HG02943 (cell line): ENCODE measurements around the gene DHH.

Source experiments
- ATAC-seq: cut with Tn5 transposase; IDR thresholded peaks from one replicate; pipeline ENCODE4 v1.9.1; 2021; ENCODE audit warnings: mild to moderate bottlenecking, low read depth, moderate library complexity; ENCODE audit not compliant: unreplicated experiment

Gene DHH

DNA sequence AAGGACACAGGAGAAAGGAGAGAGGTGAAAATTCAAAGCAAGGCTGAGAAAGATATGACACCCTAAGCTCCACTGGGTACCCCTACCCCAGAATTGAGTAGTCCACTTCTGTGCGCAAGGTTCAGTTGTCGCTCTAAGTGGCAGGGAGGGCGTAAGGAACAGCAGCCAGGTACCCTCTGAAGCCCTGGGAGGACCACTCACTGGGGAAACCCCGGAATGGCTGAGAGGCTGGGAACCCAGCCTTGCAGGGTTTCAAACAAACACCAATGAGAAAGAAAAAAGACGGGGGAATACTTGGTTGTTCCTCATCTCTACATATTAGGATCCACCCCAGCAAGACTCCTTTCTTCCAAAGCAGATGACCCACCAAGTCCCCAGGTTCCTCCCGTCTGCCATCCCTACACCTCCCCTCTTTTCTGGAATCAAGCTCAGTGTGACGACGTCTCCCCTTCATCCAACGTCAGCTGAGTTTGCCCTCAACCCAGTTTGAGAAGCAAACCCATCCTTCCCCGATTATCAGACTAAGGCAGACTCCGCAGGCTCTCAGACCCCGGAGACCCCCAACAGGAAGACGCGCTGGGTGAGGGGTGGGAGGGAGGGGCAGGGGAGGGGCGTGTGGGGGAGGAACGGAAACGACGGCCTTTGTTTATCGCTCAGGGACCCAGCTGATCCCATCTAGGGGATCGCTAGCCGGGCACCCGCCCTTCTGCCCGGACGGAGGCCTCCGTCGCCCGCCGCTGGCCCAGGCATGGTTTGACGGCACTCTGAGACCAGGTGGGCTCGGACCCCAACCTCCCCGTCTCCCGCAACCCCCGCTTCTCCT, 15.3 kb upstream of the DHH start:
- ATAC-seq, result no peak

DNA sequence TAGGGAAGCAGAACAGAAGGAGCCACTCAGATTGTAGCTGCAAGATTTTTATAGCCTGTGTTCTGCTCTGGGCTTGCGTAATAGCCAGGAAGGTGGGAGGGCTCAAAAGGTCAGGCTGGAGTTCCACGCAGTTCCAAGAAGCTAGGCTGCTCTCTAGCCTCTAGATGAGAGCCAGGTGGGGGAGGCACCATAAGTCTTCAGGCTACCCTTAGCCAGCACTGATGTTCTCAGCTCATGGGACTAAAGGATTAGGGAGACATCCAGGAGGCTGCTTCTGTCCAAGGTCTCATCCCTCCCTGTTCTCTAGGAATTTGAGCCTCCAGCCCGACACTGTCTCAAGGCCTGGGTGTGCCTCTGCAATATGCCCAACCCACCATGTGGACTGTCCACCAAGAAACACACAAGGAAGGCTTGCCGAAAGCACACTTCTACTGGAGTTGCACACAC, 14.4 kb upstream of the DHH start:
- no peak for ATAC-seq

DNA sequence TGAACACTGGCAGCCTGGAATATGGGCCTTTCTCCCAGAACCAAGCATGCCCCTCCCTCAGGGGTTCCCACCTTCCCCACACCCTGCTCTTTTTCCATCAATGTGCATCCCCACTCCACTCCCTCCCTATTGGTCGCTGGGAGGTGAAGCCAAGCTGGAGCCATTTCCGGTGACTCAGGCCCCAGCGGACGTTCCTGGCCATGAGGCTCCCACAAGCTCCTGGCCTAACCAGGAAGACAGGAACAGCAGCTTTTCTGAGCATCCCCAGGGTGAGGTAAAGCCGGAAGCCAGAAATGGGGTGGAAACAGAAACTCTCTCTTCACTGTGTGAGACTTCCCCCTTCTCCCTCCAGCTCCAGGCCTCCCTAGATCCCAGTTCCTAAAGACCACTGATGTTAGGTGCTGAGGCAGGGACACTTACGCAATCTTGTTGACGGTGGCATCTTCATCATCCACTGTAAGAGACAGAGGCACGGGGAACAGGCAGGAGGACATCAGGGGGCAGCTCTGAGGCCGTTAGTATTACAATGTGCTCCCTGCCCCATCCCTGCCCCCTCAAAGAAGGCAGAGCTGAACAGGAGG, 11.0 kb upstream of the DHH start:
- no peak for ATAC-seq

DNA sequence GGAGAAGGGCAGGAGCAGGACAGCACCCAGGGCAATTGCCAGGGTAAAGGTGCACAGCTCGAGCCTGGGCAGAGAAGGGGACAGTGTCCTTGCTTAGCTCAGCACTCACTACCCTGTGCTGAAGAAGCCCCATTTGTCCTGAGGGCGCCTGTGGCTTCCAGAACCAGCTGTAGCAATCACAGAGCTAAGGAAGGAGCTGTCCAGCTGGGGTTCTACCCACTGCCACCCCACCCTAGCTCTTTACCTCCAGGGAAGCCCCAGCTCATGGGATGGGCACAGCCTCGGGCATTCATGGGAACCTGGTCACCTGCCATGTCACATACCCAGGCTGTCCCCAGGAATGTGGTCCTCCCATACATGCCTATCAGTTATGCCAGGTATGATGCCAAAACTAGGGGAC, 10.2 kb upstream of the DHH start:
- no peak for ATAC-seq

DNA sequence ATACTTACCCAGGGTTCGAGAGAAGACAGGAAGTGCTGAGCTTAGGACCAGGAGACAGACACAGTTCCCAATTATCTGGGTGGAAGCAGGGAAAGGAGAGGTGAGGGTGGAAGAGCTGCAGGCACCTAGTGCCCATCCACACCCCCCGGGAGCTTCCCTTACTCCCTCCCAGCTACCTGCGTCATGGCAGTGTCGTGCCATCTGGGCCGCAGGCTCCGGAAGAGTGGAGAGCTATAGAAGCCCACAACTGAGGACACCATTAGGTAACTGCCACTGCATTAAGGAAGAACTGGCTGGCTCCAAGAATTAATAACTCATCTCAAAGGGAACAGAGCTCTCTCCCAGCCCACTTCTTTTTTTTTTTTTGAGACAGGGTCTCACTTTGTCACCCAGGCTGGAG, 5.8 kb upstream of the DHH start:
- ATAC-seq, result no peak

DNA sequence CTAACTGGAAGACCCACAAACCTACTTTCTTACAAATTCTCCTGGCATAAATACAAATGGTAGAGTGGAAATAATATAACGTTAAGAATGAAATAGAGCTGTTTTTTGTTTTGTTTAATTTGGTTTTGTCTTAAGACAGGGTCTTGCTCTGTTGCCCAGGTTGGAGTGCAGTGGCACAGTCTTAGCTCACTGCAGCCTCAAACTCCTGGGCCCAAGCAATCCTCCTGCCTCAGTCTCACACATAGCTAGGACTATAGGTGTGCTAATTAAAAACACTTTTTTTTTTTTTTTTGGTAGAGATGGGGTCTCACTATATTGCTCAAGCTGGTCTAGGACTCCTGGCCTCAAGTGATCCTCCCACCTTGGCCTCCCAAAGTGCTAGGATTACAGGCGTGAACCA, 4.1 kb upstream of the DHH start:
- ATAC-seq, result no peak

DNA sequence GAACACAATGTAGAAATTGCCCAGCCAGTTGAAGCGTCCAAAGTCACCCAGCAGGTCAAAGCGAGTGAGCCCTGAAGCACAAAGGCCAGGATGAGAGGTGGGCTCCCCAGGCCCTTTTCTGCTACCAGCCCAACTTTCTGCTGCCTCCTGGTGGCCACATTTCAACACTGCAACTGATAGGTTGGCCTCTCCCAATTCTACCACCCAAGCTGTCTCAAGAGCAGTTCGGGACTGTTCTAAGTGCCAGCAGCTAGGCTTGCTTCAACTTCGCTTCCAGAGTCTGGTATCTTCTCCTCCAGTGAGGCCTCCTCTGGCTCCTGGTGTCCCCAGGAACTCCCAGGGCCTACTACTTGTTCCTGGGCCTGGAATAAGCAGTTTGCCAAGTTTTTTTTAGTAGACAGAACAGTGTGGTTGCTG, 3.4 kb upstream of the DHH start:
- no peak for ATAC-seq

DNA sequence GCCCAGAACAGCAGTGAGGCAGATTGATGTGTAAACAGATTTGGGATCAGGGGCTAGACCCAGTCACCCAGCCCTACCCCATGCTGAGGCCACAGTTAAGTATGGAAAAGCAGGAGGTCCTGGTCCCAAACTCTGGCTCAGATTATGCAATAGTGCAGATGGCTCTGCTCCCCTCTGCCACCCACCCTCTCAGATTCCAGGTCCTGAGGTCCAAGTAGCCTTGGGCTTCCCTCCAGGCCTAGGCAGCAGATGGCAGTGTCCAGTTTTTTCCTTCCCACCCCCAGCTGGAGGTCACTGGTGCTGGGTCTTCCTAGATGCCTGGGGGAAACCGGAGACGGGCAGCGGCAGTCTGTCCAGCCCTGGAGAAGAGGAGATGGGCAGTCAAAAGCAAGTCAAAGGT, 2.8 kb upstream of the DHH start:
- no peak for ATAC-seq

DNA sequence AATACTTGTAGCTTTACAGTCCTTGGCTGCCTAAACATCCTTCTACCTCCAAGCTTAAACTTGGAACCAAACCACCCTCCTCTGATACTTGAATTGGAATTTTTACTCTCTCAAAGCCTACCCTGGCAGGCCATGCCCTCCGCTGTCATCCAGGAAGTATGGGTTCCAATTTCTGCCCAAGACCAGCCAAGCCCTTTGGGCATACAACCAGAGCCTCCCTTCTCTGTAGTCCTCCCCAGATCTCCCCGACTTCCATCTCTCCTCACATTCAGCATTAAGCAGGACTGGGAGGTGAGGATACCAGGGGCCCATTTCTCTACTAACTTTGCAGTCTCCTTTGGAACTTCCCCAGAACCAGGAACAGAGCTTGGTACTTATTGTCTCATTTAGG, 369 bp upstream of the DHH start:
- no peak for ATAC-seq

DNA sequence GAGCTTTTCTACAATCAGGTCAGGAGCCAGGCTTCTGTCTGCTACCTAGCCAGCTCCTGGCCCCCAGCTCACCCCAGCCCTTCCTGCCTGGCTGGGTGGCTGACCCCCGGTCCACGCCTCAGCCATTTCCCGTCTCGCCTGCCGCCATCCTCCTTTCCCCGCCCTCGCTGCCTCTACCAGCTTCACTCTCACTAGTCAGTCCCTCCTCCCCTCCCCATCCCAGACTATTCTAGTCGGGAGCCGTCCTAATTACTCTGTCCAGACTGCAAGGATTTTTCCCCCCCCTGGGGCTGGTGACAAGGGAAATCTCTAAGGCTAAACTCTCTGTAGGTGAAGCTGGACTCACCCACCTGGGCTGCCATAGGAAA, 825 bp downstream of the DHH start:
- no peak for ATAC-seq

DNA sequence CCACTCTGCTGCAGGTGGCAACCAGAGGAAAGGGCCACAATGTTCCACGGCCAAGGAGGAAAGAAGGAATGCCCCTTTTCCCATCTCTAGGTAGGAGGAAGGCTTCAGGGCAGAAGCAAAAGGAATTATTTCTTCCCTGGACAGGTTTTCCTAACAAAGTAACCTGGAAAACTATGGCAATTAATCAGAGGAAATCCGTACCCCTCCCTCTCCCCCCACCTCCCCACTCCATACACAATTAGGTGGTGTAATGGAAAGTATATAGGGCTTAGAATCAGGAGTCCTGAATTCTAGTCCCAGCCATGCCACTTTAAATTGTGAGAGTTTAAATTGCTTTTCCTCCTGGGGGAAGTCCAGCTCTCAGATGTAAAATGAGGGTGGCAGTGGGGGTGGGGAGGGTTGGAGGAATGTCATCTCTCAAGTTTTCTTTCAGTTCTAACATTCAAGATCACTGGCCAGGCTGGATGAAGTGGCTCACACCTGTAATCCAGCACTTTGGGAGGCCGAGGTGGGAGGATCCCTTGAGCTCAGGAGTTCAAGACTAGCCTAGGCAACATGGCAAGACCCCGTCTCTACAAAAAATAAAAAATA, 1.7 kb downstream of the DHH start:
- no peak for ATAC-seq

DNA sequence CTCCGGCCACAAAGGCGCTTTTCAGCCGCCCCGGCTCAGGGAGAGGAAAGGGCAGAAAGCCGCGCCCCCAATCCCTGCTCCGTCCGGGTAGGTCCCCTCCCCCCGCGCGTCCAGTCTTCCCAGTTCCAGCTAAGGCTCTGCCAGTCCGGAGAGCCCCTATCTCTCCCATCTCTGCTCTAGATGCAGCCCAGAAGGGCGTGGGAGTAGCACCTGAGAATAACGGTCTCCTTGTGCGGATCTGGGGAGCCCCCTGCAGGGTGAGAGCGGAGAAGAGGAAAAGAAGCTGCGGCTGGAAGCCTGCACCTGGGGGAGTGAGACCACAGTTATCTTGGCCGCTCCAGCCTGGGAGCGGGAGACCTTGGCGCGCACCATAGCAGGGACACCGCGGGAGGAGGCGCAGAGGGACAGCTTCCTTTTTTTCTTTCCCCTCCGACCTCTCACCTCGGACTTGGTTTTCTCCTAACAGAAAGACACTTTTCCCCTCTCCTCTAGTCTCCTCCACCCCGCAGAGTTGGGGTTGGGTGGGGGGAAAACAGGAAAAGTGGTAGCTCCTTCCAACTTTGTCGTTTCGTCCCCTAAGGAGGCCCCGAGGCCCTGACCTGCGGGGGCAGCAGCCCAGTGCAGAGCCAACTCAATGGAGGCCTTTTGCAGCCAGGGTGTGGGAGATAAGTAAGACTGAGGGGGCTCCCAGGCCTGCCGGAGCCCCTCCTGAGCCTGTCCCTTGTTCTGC, 2.4 kb downstream of the DHH start:
- no peak for ATAC-seq

DNA sequence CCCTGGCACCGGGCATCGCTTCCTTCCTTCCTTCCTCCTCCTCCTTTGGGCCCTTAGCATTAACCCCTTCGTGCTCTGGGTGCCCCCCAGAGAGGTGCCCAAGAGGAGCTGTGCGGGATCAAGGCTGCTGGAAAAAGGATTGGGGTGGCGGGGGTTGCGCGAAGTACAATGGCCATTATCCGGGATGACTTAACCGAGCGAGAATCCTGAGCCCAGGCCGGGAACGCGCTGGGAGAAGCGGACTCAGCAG, 2.8 kb downstream of the DHH start:
- ATAC-seq, result no peak

DNA sequence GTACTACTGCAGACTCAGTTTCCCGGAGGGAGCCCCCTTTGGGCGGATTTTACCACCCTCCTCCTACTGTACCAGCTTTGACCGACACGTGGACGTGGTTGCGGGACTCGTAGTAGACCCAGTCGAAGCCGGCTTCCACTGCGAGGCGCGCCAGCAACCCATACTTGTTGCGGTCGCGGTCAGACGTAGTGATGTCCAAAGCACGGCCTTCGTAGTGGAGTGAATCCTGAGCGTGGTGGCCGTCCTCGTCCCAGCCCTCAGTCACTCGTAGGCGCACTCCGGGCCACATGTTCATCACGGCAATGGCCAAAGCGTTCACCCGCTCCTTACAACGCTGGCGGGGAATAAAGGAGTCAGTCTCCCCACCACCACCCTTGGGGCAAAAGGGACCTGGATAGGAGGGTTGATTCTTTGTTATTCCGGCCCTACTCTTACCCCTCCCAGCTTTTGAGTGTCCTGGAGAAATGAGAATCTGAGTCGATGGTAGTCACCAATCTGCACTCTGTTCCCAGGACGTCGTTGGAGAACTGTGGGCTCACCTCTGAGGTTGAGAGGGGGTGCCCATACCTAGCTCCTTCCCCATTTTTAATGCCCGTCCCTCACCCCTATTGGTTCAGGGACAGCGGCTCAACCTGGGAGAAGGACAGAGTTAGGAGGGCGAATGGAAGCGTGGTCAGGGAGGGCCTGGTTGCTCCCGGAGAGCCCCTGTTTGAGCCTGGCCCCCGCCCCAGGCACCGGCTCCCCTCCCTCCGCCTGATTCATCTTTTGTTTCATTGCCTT, 3.4 kb downstream of the DHH start:
- ATAC-seq, result no peak

DNA sequence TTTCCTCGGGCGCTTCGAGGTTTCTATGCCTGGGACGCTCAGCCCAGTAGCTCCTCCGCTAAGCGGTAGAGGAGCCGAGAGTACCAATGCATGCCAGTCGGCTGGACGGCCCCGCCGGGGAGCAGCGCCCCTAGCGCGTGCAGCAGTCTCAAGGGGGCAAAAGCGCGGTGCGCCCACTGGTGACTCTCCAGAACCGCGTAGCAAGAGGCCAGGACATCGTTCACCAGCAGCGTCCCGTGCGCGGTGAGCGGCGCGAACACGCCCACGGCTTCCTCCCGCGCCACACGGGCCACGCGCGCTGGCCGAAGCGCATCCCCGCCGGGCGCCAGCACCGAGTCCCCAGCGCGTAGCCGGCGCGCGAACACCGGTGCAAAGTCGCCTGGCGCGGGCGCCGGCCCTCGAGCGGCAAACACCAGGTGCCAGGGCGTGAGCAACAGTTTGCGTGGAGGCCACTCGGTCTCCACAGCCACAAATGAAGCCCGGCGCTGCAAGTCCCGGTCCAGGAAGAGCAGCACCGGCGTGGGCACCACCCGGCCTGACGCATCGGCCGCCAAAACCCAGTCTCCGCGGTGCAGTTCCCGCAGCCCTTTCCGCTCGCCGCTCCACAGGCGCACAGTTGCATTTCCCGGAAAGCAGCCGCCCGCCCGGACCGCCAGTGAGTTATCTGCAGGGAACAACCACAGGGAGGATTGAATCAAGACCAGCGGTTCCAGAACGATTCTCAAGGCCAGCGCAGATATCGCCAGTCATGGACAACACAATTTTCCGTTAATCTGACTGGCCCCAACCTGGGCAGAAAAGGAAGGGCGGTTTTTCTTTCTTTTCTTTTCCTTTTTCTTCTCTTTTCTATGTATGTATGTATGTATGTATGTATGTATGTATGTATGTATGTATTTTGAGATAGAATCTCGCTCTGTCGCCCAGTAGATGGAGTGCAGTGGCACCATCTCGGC, 4.5 kb downstream of the DHH start:
- ATAC-seq, result no peak

DNA sequence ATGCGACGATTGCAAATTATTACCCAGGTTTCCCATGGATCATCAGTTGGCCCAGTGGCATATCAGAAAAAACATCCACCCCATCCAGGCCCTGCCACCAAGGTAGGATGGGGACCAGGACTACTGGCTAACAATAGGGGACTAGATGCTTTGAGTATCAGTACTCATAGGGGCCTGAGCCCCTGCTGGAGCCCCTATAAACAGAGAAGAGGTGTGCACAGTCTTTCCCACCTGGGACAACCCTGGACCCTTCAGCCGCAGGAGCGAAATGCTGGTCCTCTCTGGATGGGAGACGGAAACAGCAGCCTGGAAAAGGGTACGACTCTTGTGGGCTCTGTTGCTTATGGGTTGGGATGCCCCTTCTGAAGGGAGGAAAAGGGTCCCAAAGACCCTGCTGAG, 5.7 kb downstream of the DHH start:
- ATAC-seq, result no peak

DNA sequence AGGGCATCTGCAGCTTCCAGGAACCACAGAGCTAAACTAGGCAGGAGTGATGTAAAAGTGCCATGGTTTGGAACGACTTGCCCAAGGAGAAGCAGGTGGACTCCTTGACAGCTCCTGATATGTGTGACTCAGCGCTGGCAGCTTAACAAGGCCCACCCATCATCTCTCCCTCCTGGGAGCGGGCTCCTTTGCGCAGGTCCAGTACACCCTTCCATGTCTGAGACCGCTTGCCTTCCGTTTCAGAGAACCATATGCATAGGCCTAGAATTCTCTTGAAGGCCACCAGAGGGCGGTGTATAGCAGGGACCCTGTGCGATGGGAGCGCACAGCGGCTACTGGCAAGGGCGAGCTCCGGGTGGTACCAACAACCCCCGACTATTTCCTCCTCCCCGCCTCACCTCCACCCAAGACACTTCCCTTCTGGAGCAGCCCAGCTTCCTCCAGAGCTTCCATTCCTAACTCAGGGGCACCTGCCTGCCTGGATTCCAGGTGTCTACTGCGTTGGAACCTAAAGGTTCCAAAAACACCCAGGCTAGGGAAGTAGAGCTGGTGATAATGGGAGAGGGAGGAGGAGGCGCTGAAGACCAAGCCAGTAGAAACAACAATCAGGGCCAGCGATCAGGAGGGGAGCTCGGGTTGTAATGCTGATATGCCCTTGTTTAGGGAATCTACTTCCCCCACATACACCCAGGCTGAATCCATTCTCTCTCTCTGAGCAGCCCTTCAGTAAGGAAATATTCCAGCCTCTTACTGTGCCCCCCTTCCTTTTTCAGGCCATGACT, 6.3 kb downstream of the DHH start:
- ATAC-seq, result no peak

DNA sequence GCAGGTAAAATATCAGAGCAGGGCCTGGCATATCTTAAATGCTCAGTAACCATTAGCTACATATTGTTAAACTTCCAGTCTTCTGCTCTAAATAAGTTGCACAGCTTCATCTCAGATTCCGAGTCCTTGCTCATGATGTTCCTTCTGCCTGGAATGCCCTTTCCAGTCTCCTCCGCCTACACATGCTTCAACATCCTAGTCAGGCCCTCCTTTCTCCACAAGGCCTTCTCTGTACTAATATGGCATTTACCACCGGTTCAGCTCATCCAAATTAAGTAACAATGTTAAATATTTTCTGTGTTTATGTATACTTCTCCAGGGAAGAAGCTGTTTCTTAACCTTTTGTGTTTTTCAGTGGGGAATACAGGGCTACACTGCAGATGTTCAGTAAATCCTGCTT, 8.5 kb downstream of the DHH start:
- no peak for ATAC-seq

DNA sequence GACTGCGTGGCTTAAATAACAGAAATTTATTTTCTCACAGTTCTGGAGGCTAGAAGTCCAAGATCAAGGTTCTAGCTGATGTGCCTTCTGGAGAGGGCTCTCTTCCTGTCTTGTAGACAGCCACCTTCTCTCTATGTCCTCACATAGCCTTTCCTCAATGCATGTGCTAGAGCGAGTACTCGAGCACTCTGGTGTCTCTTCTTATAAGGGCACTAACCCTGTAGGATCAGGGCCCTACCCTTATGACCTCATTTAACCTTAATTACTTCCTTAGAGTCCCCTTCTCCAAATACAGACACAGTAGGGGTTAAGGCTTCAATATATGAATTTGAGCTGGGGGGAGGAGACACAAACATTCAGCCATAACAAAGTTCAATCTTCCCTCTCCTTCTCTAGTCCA, 10.2 kb downstream of the DHH start:
- ATAC-seq, result no peak
